Natural killer cell (primary cell): ENCODE results near the gene HLF. TPM values are rescaled to one million over a fixed set of nuclear protein-coding genes. Genes with fewer than 3 reads are reported as not detected.

ENCODE experiments used
- ATAC-seq, 3 donors: fragments of 150-1000 bp in 2 of 3; fragments of 200-7000 bp in 1 of 3; cut with Tn5 transposase; 1 replicate in 1 of 3; 2 replicates in 2 of 3; pipeline ENCODE4 v1.10.0; 2021; ENCODE audit warnings: mild to moderate bottlenecking in 2 of 3, moderate library complexity in 2 of 3
- DNase-seq, 2 donors: peaks; one replicate each; pipeline versions ENCODE4 v3.0.0 to v3.0.0-alpha.2; 2013 to 2021; ENCODE audit warnings: mixed read lengths in 1 of 2
- H3K27ac ChIP-seq: one replicate; pipeline ENCODE4 v1.5.1; 2013; ENCODE audit warnings: mild to moderate bottlenecking, low read length
- H3K27me3 ChIP-seq: one replicate; pipeline ENCODE4 v1.6.1; 2013; ENCODE audit warnings: low read length; ENCODE audit not compliant: control insufficient read depth, insufficient read depth
- H3K36me3 ChIP-seq: one replicate; pipeline ENCODE4 v1.6.1; 2013; ENCODE audit warnings: low read length; ENCODE audit not compliant: control insufficient read depth, insufficient read depth
- H3K4me1 ChIP-seq: one replicate; pipeline ENCODE4 v1.6.1; 2013; ENCODE audit warnings: low read length; ENCODE audit not compliant: control insufficient read depth, insufficient read depth
- H3K4me3 ChIP-seq: one replicate; pipeline ENCODE4 v1.5.1; 2013; ENCODE audit warnings: low read length
- H3K9me3 ChIP-seq: one replicate; pipeline ENCODE4 v1.6.1; 2013; ENCODE audit warnings: low read length; ENCODE audit not compliant: control insufficient read depth, insufficient read depth
- H3K27ac Mint-ChIP-seq, 2 donors: one replicate each; pipeline ENCODE4 v1.8.0; 2022; ENCODE audit warnings: mild to moderate bottlenecking in 2 of 2, mixed read lengths in 2 of 2, moderate library complexity in 1 of 2
- H3K27me3 Mint-ChIP-seq, 2 donors: one replicate each; pipeline ENCODE4 v1.8.0; 2022; ENCODE audit warnings: low read depth in 2 of 2, mixed read lengths in 2 of 2
- H3K36me3 Mint-ChIP-seq: one replicate; pipeline ENCODE4 v1.8.0; 2022; ENCODE audit warnings: mixed read lengths
- H3K4me1 Mint-ChIP-seq, 2 donors: one replicate each; pipeline ENCODE4 v1.8.0; 2022; ENCODE audit warnings: mixed read lengths in 2 of 2
- H3K4me3 Mint-ChIP-seq: one replicate; pipeline ENCODE4 v1.8.0; 2022; ENCODE audit warnings: mild to moderate bottlenecking, moderate library complexity, mixed read lengths
- H3K9me3 Mint-ChIP-seq, 2 donors: one replicate each; pipeline ENCODE4 v1.8.0; 2022; ENCODE audit warnings: mixed read lengths in 2 of 2
- WGBS: methylation state at CpG from one replicate; pipeline ENCODE4 v1.1.7; 2013; ENCODE audit warnings: missing lambda C conversion rate; ENCODE audit not compliant: insufficient coverage; 5-methylcytosine and 5-hydroxymethylcytosine counted together
- intact Hi-C: fragments of 100-400 bp; cut with micrococcal nuclease; formaldehyde crosslinking; loops from one replicate; pipeline ENCODE4 v1.14.2; 2022
- total RNA-seq, 4 donors: library from RNA; stranded (reverse); fragments of 120-200 nt in 1 of 4; gene quantifications; one replicate each; pipeline versions ENCODE4 v1.2.3 to v1.2.4, GENCODE V29; 2013 to 2022
- TF ChIP-seq, protein P1 (sequence below): fragments of 200-600 bp; IDR thresholded peaks from one replicate; pipeline ENCODE4 v1.8.0; 2022; ENCODE audit warnings: antibody characterized with exemption

The HLF gene
- total RNA-seq, 3 donors from 2014 or later (not counting 1 experiment from before 2014, with no cell fraction given): 0.14 to 0.59 (median 0.15) TPM

DNA sequence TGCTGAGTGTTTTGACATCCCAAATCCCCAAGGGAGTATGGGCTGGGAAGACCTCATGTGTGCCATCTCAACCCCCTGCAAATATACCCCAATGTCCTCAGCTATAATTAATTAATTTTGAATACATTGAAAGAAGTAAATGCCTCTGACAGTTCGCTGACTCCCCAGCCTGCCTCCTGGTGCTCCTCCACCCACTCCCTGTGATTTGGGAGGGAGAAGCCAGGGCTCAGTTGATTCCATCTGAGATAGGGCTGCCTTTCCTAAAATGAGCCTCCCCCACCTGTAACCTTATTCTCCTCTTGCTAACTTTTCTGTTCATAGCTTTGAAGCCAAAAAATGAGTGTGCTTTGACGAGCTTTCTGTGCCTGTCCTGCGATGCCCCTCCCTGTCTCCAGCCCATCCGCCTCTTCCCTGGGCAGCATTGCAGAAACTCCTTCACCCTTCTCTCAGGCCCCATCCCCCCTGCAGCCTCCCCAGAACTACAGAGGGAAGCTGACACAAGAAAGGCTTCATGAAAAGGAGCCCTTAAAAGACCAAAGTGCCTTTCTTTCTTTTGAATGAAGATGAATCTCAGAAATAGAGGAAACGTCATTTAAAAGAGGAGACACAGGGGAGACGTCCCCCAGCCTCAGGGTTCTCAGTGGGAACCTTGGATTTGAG lies 70.3 kb downstream of the HLF start:
- TF ChIP-seq, protein P1, sequence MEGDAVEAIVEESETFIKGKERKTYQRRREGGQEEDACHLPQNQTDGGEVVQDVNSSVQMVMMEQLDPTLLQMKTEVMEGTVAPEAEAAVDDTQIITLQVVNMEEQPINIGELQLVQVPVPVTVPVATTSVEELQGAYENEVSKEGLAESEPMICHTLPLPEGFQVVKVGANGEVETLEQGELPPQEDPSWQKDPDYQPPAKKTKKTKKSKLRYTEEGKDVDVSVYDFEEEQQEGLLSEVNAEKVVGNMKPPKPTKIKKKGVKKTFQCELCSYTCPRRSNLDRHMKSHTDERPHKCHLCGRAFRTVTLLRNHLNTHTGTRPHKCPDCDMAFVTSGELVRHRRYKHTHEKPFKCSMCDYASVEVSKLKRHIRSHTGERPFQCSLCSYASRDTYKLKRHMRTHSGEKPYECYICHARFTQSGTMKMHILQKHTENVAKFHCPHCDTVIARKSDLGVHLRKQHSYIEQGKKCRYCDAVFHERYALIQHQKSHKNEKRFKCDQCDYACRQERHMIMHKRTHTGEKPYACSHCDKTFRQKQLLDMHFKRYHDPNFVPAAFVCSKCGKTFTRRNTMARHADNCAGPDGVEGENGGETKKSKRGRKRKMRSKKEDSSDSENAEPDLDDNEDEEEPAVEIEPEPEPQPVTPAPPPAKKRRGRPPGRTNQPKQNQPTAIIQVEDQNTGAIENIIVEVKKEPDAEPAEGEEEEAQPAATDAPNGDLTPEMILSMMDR: no peak
- H3K4me3 ChIP-seq: no peak overlapping the region
- no peaks in the 10 kb centered on the region for H3K4me1 ChIP-seq
- H3K9me3 Mint-ChIP-seq: no peaks in the 10 kb centered on the region
- intact Hi-C loops: no loop called here
- no peak for DNase-seq
- H3K4me1 Mint-ChIP-seq: no peaks in the 10 kb centered on the region
- H3K27ac ChIP-seq: no peak overlapping the region
- WGBS: 84% methylated on average over 5 of the region's 6 CpGs
- peaks cover 12 to 28% of the 10 kb centered on the region in 2 donors for H3K27me3 Mint-ChIP-seq
- ATAC-seq: no peak
- H3K36me3 ChIP-seq: no peaks in the 10 kb centered on the region
- no peak overlapping the region for H3K27ac Mint-ChIP-seq
- no peaks in the 10 kb centered on the region for H3K36me3 Mint-ChIP-seq
- no peaks in the 10 kb centered on the region for H3K9me3 ChIP-seq
- peaks cover 3% of the 10 kb centered on the region for H3K27me3 ChIP-seq
- H3K4me3 Mint-ChIP-seq: no peak overlapping the region

DNA sequence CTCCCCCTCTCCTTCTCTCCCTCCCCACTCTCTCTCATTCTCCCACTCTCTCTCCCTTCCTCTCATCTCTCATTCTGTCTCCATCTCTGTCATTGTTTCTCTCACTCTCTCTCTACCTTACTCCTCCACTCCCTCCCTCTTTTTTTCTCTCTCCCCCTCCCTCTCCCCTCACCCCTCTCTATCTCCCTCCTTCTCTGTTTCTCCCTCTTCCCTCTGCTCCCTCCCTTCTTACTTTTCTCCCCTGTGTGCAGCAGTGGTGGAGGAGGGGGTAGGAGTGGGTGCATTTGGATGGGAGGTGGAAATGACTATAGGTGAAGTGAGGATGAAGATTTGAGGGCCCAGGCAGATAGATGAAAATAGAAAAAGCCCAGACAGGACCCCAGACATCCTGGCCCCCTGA lies 70.9 kb downstream of the HLF start:
- H3K4me1 Mint-ChIP-seq: no peaks in the 10 kb centered on the region
- no peak for DNase-seq
- TF ChIP-seq, protein P1: no peak
- H3K36me3 ChIP-seq: no peaks in the 10 kb centered on the region
- H3K4me3 Mint-ChIP-seq: no peak overlapping the region
- H3K36me3 Mint-ChIP-seq: no peaks in the 10 kb centered on the region
- H3K27me3 Mint-ChIP-seq: peaks cover 17 to 26% of the 10 kb centered on the region in 2 donors
- no peaks in the 10 kb centered on the region for H3K4me1 ChIP-seq
- no peaks in the 10 kb centered on the region for H3K9me3 ChIP-seq
- no peak overlapping the region for H3K4me3 ChIP-seq
- no peak overlapping the region for H3K27ac Mint-ChIP-seq
- intact Hi-C loops: no loop called here
- peaks cover 3% of the 10 kb centered on the region for H3K27me3 ChIP-seq
- no peaks in the 10 kb centered on the region for H3K9me3 Mint-ChIP-seq
- no peak overlapping the region for H3K27ac ChIP-seq
- no peak for ATAC-seq

DNA sequence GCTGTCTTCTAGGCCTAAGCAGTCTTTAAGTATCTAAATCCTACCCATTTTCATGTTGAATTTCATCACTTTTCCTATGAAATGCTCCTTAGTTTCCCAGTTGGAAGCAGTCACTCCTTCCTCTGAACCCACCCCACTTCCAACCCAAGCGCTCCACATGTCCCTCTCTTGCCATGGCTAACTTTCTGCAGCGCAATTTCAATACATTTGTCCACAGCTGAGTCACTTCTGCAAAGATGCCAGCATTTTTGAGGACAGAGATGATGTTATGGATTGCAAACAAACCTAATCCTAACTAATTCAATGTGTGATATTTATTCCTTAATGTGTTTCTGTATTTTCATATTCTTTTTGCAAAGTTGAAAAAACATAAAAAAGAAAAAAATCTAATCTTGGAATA lies 71.7 kb downstream of the HLF start:
- Histone ChIP-seq H3K27ac (no peak overlapping the region), H3K9me3 (no peaks in the 10 kb centered on the region), H3K36me3 (no peaks in the 10 kb centered on the region), H3K4me3 (no peak overlapping the region), H3K27me3 (peaks cover 3% of the 10 kb centered on the region), H3K4me1 (no peaks in the 10 kb centered on the region)
- Mint-ChIP-seq H3K4me3 (no peak overlapping the region), H3K36me3 (no peaks in the 10 kb centered on the region), H3K27ac (no peak overlapping the region), H3K9me3 (no peaks in the 10 kb centered on the region), H3K4me1 (no peaks in the 10 kb centered on the region), H3K27me3 (peaks cover 18 to 26% of the 10 kb centered on the region in 2 donors)
- intact Hi-C loops: no loop called here
- whole genome bisulfite sequencing: 100% methylated on average over 2 of the region's 2 CpGs
- no peak for ATAC-seq
- TF ChIP-seq, protein P1: no peak
- no peak for DNase-seq

DNA sequence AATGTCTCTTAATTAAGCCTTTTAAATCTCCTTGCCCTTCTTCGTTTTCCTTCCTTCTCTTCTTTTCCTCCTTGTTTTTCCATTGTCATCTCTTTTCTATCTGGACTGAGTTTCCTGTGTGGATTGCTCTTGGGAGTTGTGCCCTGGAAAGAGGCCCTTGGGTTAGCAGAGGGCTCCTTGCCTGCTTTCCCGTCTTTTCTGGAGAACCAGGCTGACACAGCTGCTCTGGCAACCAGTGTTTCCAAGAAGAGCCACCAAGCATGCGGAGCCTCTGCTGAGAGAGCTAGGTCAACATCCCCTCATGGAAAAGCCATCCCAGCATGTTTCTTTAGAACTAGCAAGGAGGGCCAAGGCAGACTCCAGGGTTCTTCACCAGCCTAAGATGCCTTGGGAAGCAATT lies 75.4 kb downstream of the HLF start:
- TF ChIP-seq, protein P1: no peak
- Mint-ChIP-seq H3K4me1 (no peaks in the 10 kb centered on the region), H3K27me3 (peaks cover 15 to 26% of the 10 kb centered on the region in 2 donors), H3K4me3 (no peak overlapping the region), H3K27ac (no peak overlapping the region), H3K36me3 (no peaks in the 10 kb centered on the region), H3K9me3 (no peaks in the 10 kb centered on the region)
- Histone ChIP-seq H3K36me3 (no peaks in the 10 kb centered on the region), H3K4me1 (no peaks in the 10 kb centered on the region), H3K4me3 (no peak overlapping the region), H3K9me3 (no peaks in the 10 kb centered on the region), H3K27me3 (peaks cover 3% of the 10 kb centered on the region), H3K27ac (no peak overlapping the region)
- DNase-seq (no peak), ATAC-seq (no peak)
- WGBS: 88% methylated on average over 2 of the region's 3 CpGs
- intact Hi-C loops: no loop called here
